G401 (cell line): Measurements from ENCODE around the gene CATSPER3. TPM values are rescaled to one million over a fixed set of nuclear protein-coding genes. Genes with fewer than 3 reads are reported as not detected.

ENCODE experiments used
- DNase-seq: peaks from one replicate; pipeline ENCODE4 v3.0.0-alpha.2; 2015; ENCODE audit warnings: low spot score
- in situ Hi-C: cut with HindIII; loops from 2 replicates; pipeline ENCODE4 v1.10.0; 2016; ENCODE audit warnings: low sequenced_read_pairs, mixed read lengths
- total RNA-seq: library from RNA; depleted of rRNA; stranded (reverse); fragments of >200 nt; shearing (Covaris generic); gene quantifications from 2 replicates; pipeline ENCODE4 v1.2.3, GENCODE V29; 2014; rRNA removed

The CATSPER3 gene
- total RNA-seq, 1 experiment from 2014 or later, result not detected

- in situ Hi-C loops, result no loop called here
- DNase-seq, result no peak
Measured at GRCh38 chr5:135051872-135052271, 84.2 kb downstream of the CATSPER3 start.

- no peak for DNase-seq
- in situ Hi-C loops, result no loop called here
Measured at GRCh38 chr5:135052511-135053145, 84.9 kb downstream of the CATSPER3 start.

GRCh38 chr5:135053278-135053677 lies 85.6 kb downstream of the CATSPER3 start:
- in situ Hi-C loops, result no loop called here
- DNase-seq, result no peak

GRCh38 chr5:135053989-135054388 lies 86.3 kb downstream of the CATSPER3 start:
- no peak for DNase-seq
- in situ Hi-C loops, result no loop called here

GRCh38 chr5:135054546-135054945 lies 86.8 kb downstream of the CATSPER3 start:
- DNase-seq, result no peak
- in situ Hi-C loops, result no loop called here

GRCh38 chr5:135055396-135055795 lies 87.7 kb downstream of the CATSPER3 start:
- DNase-seq, result no peak
- in situ Hi-C loops, result no loop called here

- DNase-seq, result no peak
- in situ Hi-C loops, result no loop called here
Measured at GRCh38 chr5:135056316-135057030, 88.8 kb downstream of the CATSPER3 start.

- in situ Hi-C loops, result no loop called here
- DNase-seq, result no peak
Measured at GRCh38 chr5:135057233-135057632, 89.5 kb downstream of the CATSPER3 start.

- in situ Hi-C loops, result no loop called here
- no peak for DNase-seq
Measured at GRCh38 chr5:135058331-135058732, 90.6 kb downstream of the CATSPER3 start.

GRCh38 chr5:135059000-135059923 lies 91.6 kb downstream of the CATSPER3 start:
- DNase-seq, result no peak
- in situ Hi-C loops, result no loop called here

- in situ Hi-C loops, result no loop called here
- no peak for DNase-seq
Measured at GRCh38 chr5:135060021-135060420, 92.3 kb downstream of the CATSPER3 start.

GRCh38 chr5:135061001-135061400 lies 93.3 kb downstream of the CATSPER3 start:
- no peak for DNase-seq
- in situ Hi-C loops, result no loop called here

Other genes starting within 250 kb of the CATSPER3 start
- gene CAMLG, start 229.4 kb upstream of the CATSPER3 start, total RNA-seq, result 26.2 and 39.2 TPM in 2 replicates
- 13.8 and 18.1 TPM in 2 replicates for gene DDX46, start 209.1 kb upstream of the CATSPER3 start, total RNA-seq
- gene C5orf24, start 121.9 kb upstream of the CATSPER3 start, total RNA-seq, result 16.0 and 22.7 TPM in 2 replicates
- gene TXNDC15, start 93.5 kb upstream of the CATSPER3 start, total RNA-seq, result 51.4 and 81.3 TPM in 2 replicates
- 4.0 and 12.7 TPM in 2 replicates for gene PCBD2, start 62.8 kb upstream of the CATSPER3 start, total RNA-seq
- gene PITX1, start 66.3 kb downstream of the CATSPER3 start, total RNA-seq, result 60.2 and 66.1 TPM in 2 replicates